Measurements from ENCODE around the gene CDH23.

GRCh38 chr10:71632896-71633600, 236.3 kb downstream of the CDH23 start:
- TF ChIP-seq CTCF (IDR thresholded peaks at IDR 0.05) (no peak), POLR2A (IDR thresholded peaks at IDR 0.05; ENCODE audit: low read depth) (no peak), EP300 (IDR thresholded peaks at IDR 0.05) (no peak)
